HEK293 (cell line): ENCODE results near the gene ZNF536.

Experiments used
- CTCF ChIA-PET: fragments of 350-600 bp; formaldehyde crosslinking; extraction: SDS; loops from one replicate; lab custom pipeline; 2021; ENCODE audit warnings: antibody characterized with exemption; lab: Yijun Ruan, JAX
- POLR2A ChIA-PET: fragments of 300-600 bp; formaldehyde crosslinking; extraction: SDS; loops from one replicate; lab custom pipeline; 2020; ENCODE audit warnings: antibody characterized with exemption, inconsistent platforms; lab: Yijun Ruan, JAX
- H3K27ac ChIP-seq: fragments of 200-500 bp; sonication (Bioruptor generic); 2 replicates; pipeline ENCODE4 v1.5.1; 2014; ENCODE audit warnings: low read depth, low read length, control low read depth, inconsistent platforms; ENCODE audit errors: extremely low read depth
- H3K36me3 ChIP-seq, 2 experiments: fragments of 200-500 bp in 1 of 2; sonication (Bioruptor generic) in 1 of 2; 1 replicate in 1 of 2; 2 replicates in 1 of 2; pipeline ENCODE4 v1.5.1; 2014 to 2017; ENCODE audit warnings: inconsistent platforms in 2 of 2, low read length in 2 of 2; ENCODE audit not compliant: control insufficient read depth in 2 of 2, insufficient read depth in 1 of 2
- H3K4me1 ChIP-seq: fragments of 200-500 bp; sonication (Bioruptor generic); 2 replicates; pipeline ENCODE4 v1.5.1; 2014; ENCODE audit warnings: mild to moderate bottlenecking, low read length, inconsistent platforms; ENCODE audit not compliant: control insufficient read depth, insufficient read depth
- H3K4me3 ChIP-seq: 2 replicates; pipeline ENCODE4 v1.5.1; 2011; ENCODE audit warnings: low read depth, mild to moderate bottlenecking, control low read depth, low read length, moderate library complexity
- H3K9me3 ChIP-seq: fragments of 200-500 bp; sonication (Bioruptor generic); 2 replicates; pipeline ENCODE4 v1.5.1; 2014; ENCODE audit warnings: low read depth, low read length, inconsistent platforms; ENCODE audit not compliant: control insufficient read depth, insufficient read depth
- GLI4 ChIP-seq: fragments of 450-650 bp; formaldehyde crosslinking; IDR thresholded peaks from 2 replicates; pipeline ENCODE4 v1.5.1; 2016; ENCODE audit warnings: missing biosample characterization, missing genetic modification characterization
- HOXD13 ChIP-seq: sonication (generic); formaldehyde crosslinking; IDR thresholded peaks from 2 replicates; pipeline ENCODE4 v1.8.0; 2022; ENCODE audit warnings: missing genetic modification reagents, borderline replicate concordance
- KLF1 ChIP-seq: fragments of 450-650 bp; formaldehyde crosslinking; IDR thresholded peaks from 2 replicates; pipeline ENCODE4 v1.5.1; 2016; ENCODE audit warnings: missing biosample characterization, missing genetic modification characterization
- SP3 ChIP-seq: fragments of 450-650 bp; formaldehyde crosslinking; IDR thresholded peaks from 2 replicates; pipeline ENCODE4 v1.5.1; 2016; ENCODE audit warnings: missing biosample characterization, missing genetic modification characterization
- TCF7L2 ChIP-seq: IDR thresholded peaks from 2 replicates; pipeline ENCODE4 v1.6.1; 2011; ENCODE audit warnings: low read depth, mild to moderate bottlenecking, inconsistent platforms, low read length, moderate library complexity, borderline replicate concordance
- YY2 ChIP-seq: fragments of 450-650 bp; formaldehyde crosslinking; IDR thresholded peaks from 2 replicates; pipeline ENCODE4 v1.5.1; 2016; ENCODE audit warnings: missing biosample characterization, missing genetic modification characterization
- ZBTB17 ChIP-seq: fragments of 450-650 bp; formaldehyde crosslinking; IDR thresholded peaks from 2 replicates; pipeline ENCODE4 v1.5.1; 2016; ENCODE audit warnings: missing biosample characterization, missing genetic modification characterization
- ZNF146 ChIP-seq: fragments of 450-650 bp; formaldehyde crosslinking; IDR thresholded peaks from 2 replicates; pipeline ENCODE4 v1.5.1; 2016; ENCODE audit warnings: missing biosample characterization, missing genetic modification characterization
- ZNF311 ChIP-seq: fragments of 450-650 bp; formaldehyde crosslinking; IDR thresholded peaks from 2 replicates; pipeline ENCODE4 v1.5.1; 2017; ENCODE audit warnings: missing biosample characterization, missing genetic modification characterization, borderline replicate concordance
- ZNF510 ChIP-seq: fragments of 450-650 bp; formaldehyde crosslinking; IDR thresholded peaks from 2 replicates; pipeline ENCODE4 v1.5.1; 2018; ENCODE audit warnings: mild to moderate bottlenecking, missing genetic modification characterization, missing biosample characterization; ENCODE audit not compliant: insufficient replicate concordance
- ZNF518A ChIP-seq: fragments of 450-650 bp; formaldehyde crosslinking; conservative IDR thresholded peaks from 2 replicates; pipeline ENCODE4 v1.5.1; 2016; ENCODE audit warnings: low read depth, missing biosample characterization, missing genetic modification characterization
- ZNF549 ChIP-seq: fragments of 450-650 bp; IDR thresholded peaks from 2 replicates; pipeline ENCODE4 v1.5.1; 2018; ENCODE audit warnings: missing biosample characterization, missing genetic modification characterization, mild to moderate bottlenecking, inconsistent platforms, moderate library complexity
- ZNF560 ChIP-seq: fragments of 450-650 bp; formaldehyde crosslinking; IDR thresholded peaks from 2 replicates; pipeline ENCODE4 v1.5.1; 2017; ENCODE audit warnings: missing biosample characterization, missing genetic modification characterization, borderline replicate concordance
- ZNF660 ChIP-seq: fragments of 450-650 bp; IDR thresholded peaks from 2 replicates; pipeline ENCODE4 v1.5.1; 2018; ENCODE audit warnings: missing biosample characterization, mild to moderate bottlenecking, missing genetic modification characterization
- ZNF670 ChIP-seq: fragments of 450-650 bp; formaldehyde crosslinking; IDR thresholded peaks from 2 replicates; pipeline ENCODE4 v1.5.1; 2016; ENCODE audit warnings: missing biosample characterization, missing genetic modification characterization, low read depth
- ZNF747 ChIP-seq: fragments of 450-650 bp; formaldehyde crosslinking; IDR thresholded peaks from 2 replicates; pipeline ENCODE4 v1.5.1; 2016; ENCODE audit warnings: missing biosample characterization, missing genetic modification characterization
- ZNF768 ChIP-seq: fragments of 450-650 bp; formaldehyde crosslinking; IDR thresholded peaks from 2 replicates; pipeline ENCODE4 v1.5.1; 2018; ENCODE audit warnings: missing biosample characterization, mild to moderate bottlenecking, missing genetic modification characterization
- ZNF777 ChIP-seq: fragments of 450-650 bp; formaldehyde crosslinking; IDR thresholded peaks from 2 replicates; pipeline ENCODE4 v1.5.1; 2017; ENCODE audit warnings: missing biosample characterization, missing genetic modification characterization, borderline replicate concordance
- ZNF837 ChIP-seq: fragments of 450-650 bp; formaldehyde crosslinking; IDR thresholded peaks from 2 replicates; pipeline ENCODE4 v1.5.1; 2016; ENCODE audit warnings: missing biosample characterization, missing genetic modification characterization
- ZSCAN30 ChIP-seq: fragments of 450-650 bp; IDR thresholded peaks from 2 replicates; pipeline ENCODE4 v1.5.1; 2018; ENCODE audit warnings: missing biosample characterization, mild to moderate bottlenecking, missing genetic modification characterization, moderate library complexity

ZNF536 gene

GRCh38 chr19:30604657-30605056 is 232.5 kb downstream of the ZNF536 start:
- ChIA-PET CTCF (interaction anchor here (1.5 kb wide), 1 partner anchor 45 kb away, joined by 3 read pairs; no protein-coding TSS in a partner anchor), POLR2A (no interaction called here)
- Histone ChIP-seq H3K36me3 (no peaks in the 10 kb centered on the region; a peak in 1 of 3 replicates), H3K9me3 (no peaks in the 10 kb centered on the region; the same call in 1 of the 2 replicates), H3K4me1 (no peaks in the 10 kb centered on the region), H3K4me3 (no peak overlapping the region), H3K27ac (no peak overlapping the region)
- TF ChIP-seq ZSCAN30 (tag by site-specific recombination) (0 out of 2 replicates have a peak, but pooled peaks have one; percentile 37), ZNF777 (tag by site-specific recombination) (no peak), ZNF560 (no peak), HOXD13 (CRISPR knock-in tag) (no peak), ZNF768 (tag by site-specific recombination) (peak; percentile 94), YY2 (tag by site-specific recombination) (no peak), ZNF549 (tag by site-specific recombination) (no peak), ZNF311 (tag by site-specific recombination) (no peak)

- no peak overlapping the region for H3K27ac ChIP-seq
- no peaks in the 10 kb centered on the region; the same call in 1 of the 2 replicates for H3K9me3 ChIP-seq
- no peak for TF ChIP-seq ZNF670 (tag by site-specific recombination)
- no peak for TF ChIP-seq ZSCAN30 (tag by site-specific recombination)
- no peak for TF ChIP-seq ZNF837 (tag by site-specific recombination)
- no peak for TF ChIP-seq KLF1
- peak; percentile 91 for TF ChIP-seq ZNF146 (tag by site-specific recombination)
- H3K4me3 ChIP-seq: no peak overlapping the region
- no peaks in the 10 kb centered on the region for H3K4me1 ChIP-seq
- H3K36me3 ChIP-seq: no peaks in the 10 kb centered on the region; a peak in 1 of 3 replicates
- ChIA-PET POLR2A (no interaction called here), CTCF (interaction anchor here (0.6 to 1.5 kb wide), 2 partner anchors 25 to 45 kb away, joined by 3 read pairs; no protein-coding TSS in a partner anchor)
These were observed 233.1 kb downstream of the ZNF536 start for GRCh38 chr19:30605333-30605732.

GRCh38 chr19:30606114-30607050 is 234.2 kb downstream of the ZNF536 start:
- H3K4me3 ChIP-seq: no peak overlapping the region
- CTCF ChIA-PET: interaction anchor here (0.6 kb wide), 1 partner anchor 26 kb away, joined by 3 read pairs; no protein-coding TSS in a partner anchor
- POLR2A ChIA-PET: no interaction called here
- TF ChIP-seq TCF7L2 (no peak), GLI4 (tag by site-specific recombination) (no peak), ZBTB17 (tag by site-specific recombination) (no peak), ZNF660 (tag by site-specific recombination) (no peak), ZNF747 (tag by site-specific recombination) (no peak), ZNF510 (tag by site-specific recombination) (no peak), ZNF518A (tag by site-specific recombination) (no peak), SP3 (tag by site-specific recombination) (no peak)
- no peaks in the 10 kb centered on the region; a peak in 1 of 3 replicates for H3K36me3 ChIP-seq
- no peaks in the 10 kb centered on the region for H3K4me1 ChIP-seq
- no peak overlapping the region for H3K27ac ChIP-seq
- H3K9me3 ChIP-seq: no peaks in the 10 kb centered on the region; the same call in 1 of the 2 replicates
